ENCODE measurements around the gene CDC42BPG.

- TF ChIP-seq EGR1 (IDR thresholded peaks at IDR 0.05; ENCODE audit: low read depth) (no peak), CTCF (IDR thresholded peaks at IDR 0.05 in 2 of 3, conservative IDR thresholded peaks at IDR 0.05 in 1 of 3; ENCODE audit: borderline replicate concordance in 1 of 3, insufficient read depth in 1 of 3, low read depth in 2 of 3, low read length in 2 of 3) (no peak), JUND (IDR thresholded peaks at IDR 0.05) (no peak), EZH2 (IDR thresholded peaks at IDR 0.05) (no peak), SIN3A (IDR thresholded peaks at IDR 0.05; ENCODE audit: low read depth) (no peak), POLR2AphosphoS5 (IDR thresholded peaks at IDR 0.05; ENCODE audit: low read depth, low read length) (no peak), FOSL1 (IDR thresholded peaks at IDR 0.05; ENCODE audit: low read depth) (no peak), ZNF274 (IDR thresholded peaks at IDR 0.05; ENCODE audit: low read depth, low read length) (no peak), REST (IDR thresholded peaks at IDR 0.05; ENCODE audit: low read depth) (no peak), ELF1 (IDR thresholded peaks at IDR 0.05; ENCODE audit: borderline replicate concordance, low read depth) (no peak), EZH2phosphoT487 (IDR thresholded peaks at IDR 0.05; ENCODE audit: borderline replicate concordance) (no peak), YY1 (IDR thresholded peaks at IDR 0.05; ENCODE audit: extremely low read depth, insufficient replicate concordance, low read depth, low read length) (no peak), ZFX (IDR thresholded peaks at IDR 0.05) (no peak), POLR2A (IDR thresholded peaks at IDR 0.05; ENCODE audit: borderline replicate concordance, extremely low read depth, insufficient read depth, insufficient read length) (no peak)
Observed at GRCh38 chr11:64878223-64878493, 33.7 kb upstream of the CDC42BPG start.
